GM18873 (cell line): ENCODE data around the gene ARHGEF4.
"Not testable (repeated sequence)": the region's sequence is repeated elsewhere in the genome, so short reads cannot be mapped to it uniquely, and the experiment has no call there.

ENCODE experiments used
- ATAC-seq: cut with Tn5 transposase; IDR thresholded peaks from one replicate; pipeline ENCODE4 v1.9.1; 2021; ENCODE audit warnings: mild to moderate bottlenecking, moderate library complexity, moderate number of reproducible peaks; ENCODE audit not compliant: unreplicated experiment, low FRiP score

Gene ARHGEF4

GRCh38 chr2:130878933-130879332 is 42.2 kb downstream of the ARHGEF4 start:
- no peak for ATAC-seq

GRCh38 chr2:130882111-130882690 is 45.5 kb downstream of the ARHGEF4 start:
- ATAC-seq: no peak

GRCh38 chr2:130882991-130883390 is 46.3 kb downstream of the ARHGEF4 start:
- no peak for ATAC-seq

- no peak for ATAC-seq
Measured at GRCh38 chr2:130883496-130883895, 46.8 kb downstream of the ARHGEF4 start.

GRCh38 chr2:130884013-130884412 is 47.3 kb downstream of the ARHGEF4 start:
- ATAC-seq: no peak

GRCh38 chr2:130884503-130884902 is 47.8 kb downstream of the ARHGEF4 start:
- ATAC-seq: no peak

GRCh38 chr2:130887643-130888042 is 50.9 kb downstream of the ARHGEF4 start:
- ATAC-seq: no peak

- ATAC-seq: no peak
Measured at GRCh38 chr2:130890941-130891669, 54.4 kb downstream of the ARHGEF4 start.

GRCh38 chr2:130891966-130892365 is 55.3 kb downstream of the ARHGEF4 start:
- no peak for ATAC-seq

- ATAC-seq: no peak
Measured at GRCh38 chr2:130892793-130893785, 56.4 kb downstream of the ARHGEF4 start.

GRCh38 chr2:130894326-130894942 is 57.7 kb downstream of the ARHGEF4 start:
- ATAC-seq: no peak

- no peak for ATAC-seq
Measured at GRCh38 chr2:130896813-130897212, 60.1 kb downstream of the ARHGEF4 start.

- no peak for ATAC-seq
Measured at GRCh38 chr2:130898553-130898952, 61.8 kb downstream of the ARHGEF4 start.

- no peak for ATAC-seq
Measured at GRCh38 chr2:130899306-130899705, 62.6 kb downstream of the ARHGEF4 start.

- no peak for ATAC-seq
Measured at GRCh38 chr2:130901061-130901460, 64.3 kb downstream of the ARHGEF4 start.

- ATAC-seq: not testable (repeated sequence)
Measured at GRCh38 chr2:130901626-130902025, 64.9 kb downstream of the ARHGEF4 start.

GRCh38 chr2:130908832-130909231 is 72.1 kb downstream of the ARHGEF4 start:
- ATAC-seq: no peak

GRCh38 chr2:130910931-130911330 is 74.2 kb downstream of the ARHGEF4 start:
- no peak for ATAC-seq

- no peak for ATAC-seq
Measured at GRCh38 chr2:130911482-130911881, 74.8 kb downstream of the ARHGEF4 start.

- ATAC-seq: no peak
Measured at GRCh38 chr2:130911996-130912395, 75.3 kb downstream of the ARHGEF4 start.

- ATAC-seq: no peak
Measured at GRCh38 chr2:130912471-130912870, 75.8 kb downstream of the ARHGEF4 start.
